ENCODE data around the gene MSN.

The MSN gene

DNA sequence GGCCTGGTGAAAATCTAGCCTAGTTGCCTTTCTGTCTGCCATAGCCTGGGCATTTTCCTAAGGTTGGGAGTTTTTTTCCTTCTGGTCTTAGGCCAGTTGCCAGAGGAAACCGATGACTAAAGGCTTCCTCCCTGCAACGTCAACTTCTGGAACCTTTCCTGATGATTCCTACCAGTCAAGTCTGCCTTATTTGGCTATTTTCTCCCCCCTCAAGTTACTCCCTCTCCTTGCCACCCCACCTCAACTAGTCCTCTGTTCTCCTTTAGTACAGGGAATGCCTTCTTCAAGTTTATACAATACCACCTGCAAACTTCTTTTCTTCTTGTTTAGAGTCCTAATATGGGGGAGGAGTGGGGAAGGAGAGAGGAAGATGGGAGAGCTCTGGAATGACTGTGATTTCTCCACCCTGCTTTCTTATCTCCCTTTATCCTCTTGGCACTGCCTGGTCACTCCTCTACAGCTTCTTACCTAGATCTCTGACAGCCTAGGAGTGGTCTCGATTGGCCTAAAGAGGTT, 10.6 kb downstream of the MSN start:
- Histone ChIP-seq H4K20me1 (ENCODE audit: insufficient read depth) (0 out of 2 replicates have a peak, but pooled peaks cover 15% of the 10 kb centered on the region), H2AFZ (ENCODE audit: low read depth) (no peak overlapping the region), H3K36me3 (ENCODE audit: insufficient read depth) (no peaks in the 10 kb centered on the region), H3K4me1 (ENCODE audit: low read depth, poor library complexity, severe bottlenecking) (peaks cover 67% of the 10 kb centered on the region), H3K4me2 (no peak overlapping the region), H3K27me3 (ENCODE audit: insufficient read depth, low read depth) (no peaks in the 10 kb centered on the region), H3K9ac (no peak overlapping the region), H3K79me2 (ENCODE audit: insufficient read depth, low read depth) (peaks cover 99% of the 10 kb centered on the region), H3K4me3 (IDR thresholded peaks at IDR 0.05; ENCODE audit: insufficient read depth, low read depth, low read length) (no peak overlapping the region), H3K27ac (no peak overlapping the region)
- TF ChIP-seq CTCF (conservative IDR thresholded peaks at IDR 0.05; ENCODE audit: low read depth, low read length) = no peak

- TF ChIP-seq CTCF (conservative IDR thresholded peaks at IDR 0.05; ENCODE audit: low read depth, low read length) = no peak
- Histone ChIP-seq H3K4me3 (IDR thresholded peaks at IDR 0.05; ENCODE audit: insufficient read depth, low read depth, low read length) (no peak overlapping the region), H3K27me3 (ENCODE audit: insufficient read depth, low read depth) (no peaks in the 10 kb centered on the region), H2AFZ (ENCODE audit: low read depth) (no peak overlapping the region), H3K27ac (no peak overlapping the region), H4K20me1 (ENCODE audit: insufficient read depth) (0 out of 2 replicates have a peak, but pooled peaks cover 14% of the 10 kb centered on the region), H3K4me1 (ENCODE audit: low read depth, poor library complexity, severe bottlenecking) (peaks cover 64% of the 10 kb centered on the region), H3K4me2 (no peak overlapping the region), H3K79me2 (ENCODE audit: insufficient read depth, low read depth) (peaks cover 96% of the 10 kb centered on the region), H3K9ac (no peak overlapping the region), H3K36me3 (ENCODE audit: insufficient read depth) (no peaks in the 10 kb centered on the region)
These were observed 11.7 kb downstream of the MSN start for GRCh38 chrX:65679071-65679540.

GRCh38 chrX:65681810-65682209, 14.4 kb downstream of the MSN start:
- Histone ChIP-seq H3K9ac (no peak overlapping the region), H3K27ac (no peak overlapping the region), H2AFZ (ENCODE audit: low read depth) (no peak overlapping the region), H3K4me3 (IDR thresholded peaks at IDR 0.05; ENCODE audit: insufficient read depth, low read depth, low read length) (no peak overlapping the region), H3K27me3 (ENCODE audit: insufficient read depth, low read depth) (no peaks in the 10 kb centered on the region), H4K20me1 (ENCODE audit: insufficient read depth) (0 out of 2 replicates have a peak, but pooled peaks cover 7% of the 10 kb centered on the region), H3K4me2 (no peak overlapping the region), H3K4me1 (ENCODE audit: low read depth, poor library complexity, severe bottlenecking) (peaks cover 78% of the 10 kb centered on the region), H3K36me3 (ENCODE audit: insufficient read depth) (no peaks in the 10 kb centered on the region), H3K79me2 (ENCODE audit: insufficient read depth, low read depth) (peaks cover 96% of the 10 kb centered on the region)
- TF ChIP-seq CTCF (conservative IDR thresholded peaks at IDR 0.05; ENCODE audit: low read depth, low read length) = no peak

DNA sequence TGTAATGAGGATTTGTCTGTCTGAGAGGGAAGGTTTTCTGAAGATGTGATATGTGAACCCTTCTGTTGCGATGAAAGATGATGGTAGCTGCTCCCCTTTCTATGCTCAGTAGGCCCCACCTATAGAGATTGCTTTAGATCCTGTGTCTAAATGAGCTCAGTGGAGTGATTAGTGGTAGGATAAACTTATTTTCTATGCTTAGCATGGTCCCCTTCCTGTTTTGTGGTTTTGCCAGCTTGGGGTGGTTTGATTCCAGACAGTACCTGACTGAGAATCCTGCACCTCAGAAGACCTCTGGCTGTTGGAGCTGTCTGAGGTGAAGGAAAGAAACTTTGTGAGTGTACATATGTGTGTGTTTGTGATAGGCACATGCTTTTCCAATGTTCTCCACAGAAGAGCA, 17.7 kb downstream of the MSN start:
- no peak overlapping the region for H3K4me3 ChIP-seq (IDR thresholded peaks at IDR 0.05; ENCODE audit: insufficient read depth, low read depth, low read length)
- no peak for TF ChIP-seq CTCF (conservative IDR thresholded peaks at IDR 0.05; ENCODE audit: low read depth, low read length)
- peaks cover 96% of the 10 kb centered on the region for H3K79me2 ChIP-seq (ENCODE audit: insufficient read depth, low read depth)
- H3K27ac ChIP-seq = no peak overlapping the region
- H3K9ac ChIP-seq = no peak overlapping the region
- peaks cover 87% of the 10 kb centered on the region for H3K4me1 ChIP-seq (ENCODE audit: low read depth, poor library complexity, severe bottlenecking)
- H4K20me1 ChIP-seq (ENCODE audit: insufficient read depth) = no peaks in the 10 kb centered on the region
- H3K36me3 ChIP-seq (ENCODE audit: insufficient read depth) = no peaks in the 10 kb centered on the region
- no peaks in the 10 kb centered on the region for H3K27me3 ChIP-seq (ENCODE audit: insufficient read depth, low read depth)
- no peak overlapping the region for H3K4me2 ChIP-seq
- H2AFZ ChIP-seq (ENCODE audit: low read depth) = no peak overlapping the region

Data from KMS-11 (cell line).